ENCODE results near the gene CASTOR1. TPM values are rescaled to one million over a fixed set of nuclear protein-coding genes. Genes with fewer than 3 reads are reported as not detected.

CASTOR1 gene
- total RNA-seq, 1 donor from 2014 or later: 11.6 TPM

DNA sequence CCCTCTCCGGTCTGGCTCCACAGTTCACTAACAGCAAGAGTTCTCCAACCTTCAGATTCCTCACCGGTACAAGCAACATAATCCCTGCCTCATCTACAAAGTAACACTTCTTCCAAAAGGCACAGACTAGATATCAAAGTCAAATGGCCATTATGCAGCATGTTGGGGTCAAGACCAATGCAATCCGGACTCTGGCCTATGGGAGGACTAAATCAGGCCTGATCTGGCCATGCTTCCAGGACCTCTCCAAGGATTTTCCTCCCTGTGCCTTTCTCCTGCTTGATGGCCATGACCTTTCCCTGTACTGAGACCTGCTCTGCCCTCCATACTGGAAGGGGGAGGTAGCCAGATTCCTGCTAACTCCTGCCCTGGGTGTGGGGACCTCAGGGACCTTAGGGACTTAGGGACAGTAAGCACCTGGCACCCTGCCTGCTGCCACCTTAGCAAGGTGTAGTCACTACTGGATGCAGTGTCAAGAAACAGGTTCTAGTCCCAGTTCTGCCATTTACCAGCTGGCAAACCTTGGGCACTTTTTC, 30.8 kb upstream of the CASTOR1 start:
- DNase-seq (ENCODE audit: low spot score): no peak

GRCh38 chr22:30318799-30319419, 29.6 kb upstream of the CASTOR1 start:
- no peak for DNase-seq (ENCODE audit: low spot score)

- no peak for DNase-seq (ENCODE audit: low spot score)
Observed at GRCh38 chr22:30317778-30318177, 28.5 kb upstream of the CASTOR1 start.

GRCh38 chr22:30315962-30316576, 26.8 kb upstream of the CASTOR1 start:
- DNase-seq (ENCODE audit: low spot score): no peak

DNA sequence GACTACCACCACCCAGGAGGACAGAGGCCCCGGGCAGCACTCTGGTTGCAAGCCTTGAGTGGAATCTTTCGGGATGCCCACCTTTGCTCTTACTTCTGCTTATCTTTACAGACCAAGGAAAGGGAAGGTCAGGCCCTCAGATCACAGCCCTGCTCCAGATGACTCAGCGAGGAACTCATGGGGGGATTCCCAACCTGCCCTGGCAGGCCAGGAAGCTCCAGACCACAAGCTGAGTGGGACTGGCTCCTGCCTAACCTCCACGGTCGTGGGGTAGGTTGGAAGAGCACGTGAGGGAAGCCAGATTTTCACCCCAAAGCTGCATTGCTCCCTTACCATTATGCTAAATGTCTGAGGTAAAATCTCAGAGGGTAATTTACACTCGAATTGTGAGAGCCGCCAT, 25.6 kb upstream of the CASTOR1 start:
- DNase-seq (ENCODE audit: low spot score): no peak

GRCh38 chr22:30313527-30314363, 24.4 kb upstream of the CASTOR1 start:
- no peak for DNase-seq (ENCODE audit: low spot score)

- DNase-seq (ENCODE audit: low spot score): no peak
Observed at GRCh38 chr22:30312053-30312452, 22.7 kb upstream of the CASTOR1 start.

- no peak for DNase-seq (ENCODE audit: low spot score)
Observed at GRCh38 chr22:30310881-30311771, 21.8 kb upstream of the CASTOR1 start.

- DNase-seq (ENCODE audit: low spot score): no peak
Observed at GRCh38 chr22:30309951-30310741, 20.8 kb upstream of the CASTOR1 start.

GRCh38 chr22:30308518-30309230, 19.4 kb upstream of the CASTOR1 start:
- no peak for DNase-seq (ENCODE audit: low spot score)

DNA sequence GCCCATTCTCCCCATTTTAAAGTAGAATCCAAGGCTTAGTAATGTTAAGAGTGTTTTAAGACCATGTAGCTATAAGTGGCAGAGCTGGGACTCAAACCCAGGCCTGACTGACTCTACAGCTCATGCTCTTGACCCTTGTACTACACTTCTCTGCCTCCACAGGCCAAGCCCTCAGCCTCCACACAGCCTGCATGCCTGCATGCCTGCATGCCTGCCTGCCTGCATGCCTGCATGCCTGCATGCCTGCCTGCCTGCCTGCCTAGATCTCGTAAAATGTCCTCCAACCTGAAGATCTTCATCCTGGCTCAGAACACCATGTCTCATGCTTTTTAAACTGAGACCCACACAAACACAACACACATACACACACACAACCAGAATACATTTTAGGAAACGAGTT, 18.8 kb upstream of the CASTOR1 start:
- no peak for DNase-seq (ENCODE audit: low spot score)

DNA sequence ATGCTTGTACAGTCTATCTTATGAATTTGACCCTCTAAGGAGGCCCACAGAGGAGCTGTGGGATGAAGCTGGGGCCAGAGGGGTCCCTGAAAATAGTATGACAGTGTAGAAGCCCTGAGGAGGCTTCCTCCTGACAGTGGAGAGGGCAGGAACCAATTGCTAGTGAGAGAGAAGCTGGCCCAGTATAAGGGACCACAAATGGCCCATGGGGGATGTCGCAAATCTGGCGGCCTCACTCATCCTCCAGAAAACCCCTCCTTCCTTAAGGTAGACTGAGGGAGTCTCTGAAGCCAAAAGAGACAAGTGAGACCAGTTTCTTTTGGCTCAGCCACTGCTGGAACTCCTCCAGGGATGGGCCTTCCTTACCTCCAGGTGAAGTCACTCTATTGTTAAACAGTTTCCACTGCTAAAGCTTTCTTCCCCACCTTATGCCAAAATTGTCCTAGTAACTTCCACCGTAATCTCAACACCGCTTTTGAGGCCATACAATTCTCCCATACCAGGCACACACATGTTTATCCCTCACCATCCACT, 17.8 kb upstream of the CASTOR1 start:
- DNase-seq (ENCODE audit: low spot score): no peak

GRCh38 chr22:30306627-30307011, 17.3 kb upstream of the CASTOR1 start:
- DNase-seq (ENCODE audit: low spot score): no peak

DNA sequence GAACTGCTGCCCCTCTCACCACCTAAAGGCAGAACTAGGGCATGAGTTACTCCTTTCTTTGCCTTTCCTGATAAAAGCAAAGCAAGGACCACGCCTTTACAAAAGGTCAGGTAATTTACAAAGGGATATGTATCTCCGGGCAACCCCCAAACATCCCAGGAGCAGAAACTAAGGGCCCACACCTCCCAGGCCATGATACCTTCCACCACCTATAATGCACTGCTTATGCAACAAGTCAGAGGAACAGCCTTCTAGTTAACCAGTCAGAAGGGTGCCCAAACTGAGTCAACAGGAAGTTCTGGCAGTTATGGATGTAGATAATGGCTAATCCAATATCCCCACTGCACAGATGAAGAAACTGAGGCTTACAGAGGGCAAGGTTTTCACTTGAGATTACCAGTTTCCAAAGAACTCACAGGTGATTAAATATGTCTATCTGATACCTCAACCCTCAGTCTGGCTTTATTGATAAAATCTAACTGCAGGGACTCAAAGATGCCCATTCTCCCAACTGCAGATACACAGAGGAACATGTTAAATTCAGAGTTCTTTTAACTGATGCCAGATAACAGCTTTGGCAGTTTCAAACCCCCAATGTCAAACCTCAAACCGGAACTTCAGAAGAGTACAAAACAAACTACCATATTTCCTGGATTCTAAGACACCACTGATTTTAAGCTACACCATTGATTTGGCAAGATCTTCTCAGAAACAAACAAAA, 16.8 kb upstream of the CASTOR1 start:
- no peak for DNase-seq (ENCODE audit: low spot score)

DNA sequence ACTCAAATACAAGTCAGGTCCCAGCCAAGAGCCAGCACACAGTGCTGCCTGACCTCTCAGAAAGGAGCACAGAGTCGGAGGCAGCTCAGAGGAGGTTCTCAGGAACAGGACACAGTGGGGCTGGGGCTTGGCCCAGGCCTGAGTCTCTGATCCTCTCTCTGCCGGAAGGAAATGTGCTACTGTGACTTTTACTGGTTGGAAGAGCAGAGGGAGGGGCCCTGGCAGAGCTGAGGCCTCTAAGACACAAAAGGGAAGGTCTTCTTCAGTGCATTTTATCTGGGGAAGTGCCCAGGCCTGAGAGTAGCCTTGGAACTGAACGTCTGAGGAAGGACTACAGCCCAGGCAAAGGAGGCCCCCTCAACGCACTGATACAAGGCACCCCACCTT, 16.2 kb upstream of the CASTOR1 start:
- no peak for DNase-seq (ENCODE audit: low spot score)

- DNase-seq (ENCODE audit: low spot score): no peak
Observed at GRCh38 chr22:30304495-30305244, 15.4 kb upstream of the CASTOR1 start.

DNA sequence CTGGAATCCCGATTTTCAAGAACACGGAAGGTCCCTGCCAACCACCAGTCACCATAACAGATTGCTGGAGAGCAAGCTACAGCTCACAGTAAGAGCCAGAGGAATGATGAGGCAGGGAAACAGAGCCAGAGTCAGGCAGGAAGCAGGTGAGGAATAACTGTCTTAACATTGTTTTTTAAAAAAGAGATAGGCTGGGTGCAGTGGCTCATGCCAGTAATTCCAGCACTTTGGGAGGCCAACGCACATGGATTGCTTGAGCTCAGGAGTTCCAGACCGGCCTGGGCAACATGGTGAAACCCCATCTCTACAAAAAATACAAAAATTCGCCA, 13.5 kb upstream of the CASTOR1 start:
- no peak for DNase-seq (ENCODE audit: low spot score)

Measured in mesenteric fat pad (tissue), 1 donor.